ENCODE results near the gene CNTN1.
"Not testable (repeated sequence)": the region's sequence is repeated elsewhere in the genome, so short reads cannot be mapped to it uniquely, and the experiment has no call there.

CNTN1 gene

DNA sequence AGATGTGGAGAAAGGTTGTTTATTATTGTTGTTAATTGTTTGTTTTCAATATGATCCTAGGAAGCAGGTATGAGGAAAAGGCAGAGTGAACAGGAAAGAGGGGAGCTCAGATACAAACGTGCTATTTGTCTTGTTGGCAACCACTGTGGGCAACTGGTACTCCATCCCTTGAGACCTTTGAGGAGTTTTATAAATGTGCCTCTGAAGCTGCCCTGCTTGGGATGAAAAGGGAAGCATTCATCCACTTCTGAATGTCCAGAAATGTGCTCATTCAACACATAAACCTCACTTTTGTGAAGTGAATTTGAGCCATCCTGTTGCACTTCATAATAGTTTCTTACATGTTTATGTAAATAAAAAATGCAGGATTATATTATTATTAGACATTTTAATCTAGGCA is 331.6 kb downstream of the CNTN1 start:
- DNase-seq (ENCODE audit: low read depth in 3 of 3, low spot score in 1 of 3) = no peak

DNA sequence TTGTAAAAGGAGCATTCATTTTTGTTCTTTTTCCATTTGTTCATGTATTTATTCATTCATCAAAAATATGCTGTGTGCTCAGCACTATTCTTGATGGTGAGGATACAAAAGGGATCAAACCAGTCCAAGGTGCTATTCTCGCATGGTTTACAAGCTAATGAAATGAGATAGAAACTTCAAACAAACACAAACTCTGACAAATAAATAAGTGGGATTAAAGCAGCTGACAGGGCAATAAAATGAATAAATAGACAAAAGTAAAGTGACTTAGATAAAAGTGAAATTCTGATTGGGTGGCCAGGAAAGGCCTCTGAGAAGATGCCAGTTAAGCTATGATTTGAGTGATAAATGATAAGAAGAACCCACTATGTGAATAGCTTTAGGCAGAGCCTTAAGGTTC is 333.9 kb downstream of the CNTN1 start:
- no peak for DNase-seq (ENCODE audit: low read depth in 3 of 3, low spot score in 1 of 3)

DNA sequence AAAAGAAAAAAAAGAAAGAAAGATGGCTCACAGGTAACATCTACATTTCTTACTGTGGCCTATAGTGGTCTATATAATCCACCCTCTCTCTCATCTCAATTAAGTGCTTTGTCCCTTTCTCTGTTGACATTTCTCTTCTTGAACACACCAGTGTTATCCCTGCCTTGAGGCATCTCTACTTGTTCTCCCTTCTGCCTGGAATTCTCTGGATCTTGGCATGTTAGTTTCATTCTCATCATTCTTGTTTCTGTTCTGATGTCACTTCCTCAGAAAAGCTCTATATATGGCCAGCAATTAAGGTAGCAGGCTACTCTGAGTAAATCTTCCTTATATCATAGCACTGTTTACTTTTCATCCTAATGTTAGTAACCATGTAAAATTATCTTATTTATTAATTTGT is 340.1 kb downstream of the CNTN1 start:
- no peak for DNase-seq (ENCODE audit: low read depth in 3 of 3, low spot score in 1 of 3)

DNA sequence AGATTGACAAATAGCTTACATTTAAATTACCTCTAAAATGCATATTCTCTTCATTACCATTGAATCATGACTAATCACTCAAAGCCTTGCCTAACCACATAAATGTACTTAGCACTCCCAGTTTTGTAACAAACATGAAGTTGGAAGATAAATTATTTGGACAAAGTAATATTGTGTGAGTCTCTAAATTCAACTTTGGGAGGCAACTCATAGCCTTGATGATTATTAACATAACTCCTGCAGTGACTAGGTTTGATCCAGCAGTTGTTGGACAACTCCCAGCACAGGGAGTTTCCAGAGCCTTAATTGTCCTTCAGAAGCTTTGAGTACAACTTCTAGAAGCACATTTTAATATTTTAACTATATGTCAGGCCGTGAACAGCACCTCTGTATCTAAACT is 342.4 kb downstream of the CNTN1 start:
- DNase-seq (ENCODE audit: low read depth in 3 of 3, low spot score in 1 of 3) = no peak

DNA sequence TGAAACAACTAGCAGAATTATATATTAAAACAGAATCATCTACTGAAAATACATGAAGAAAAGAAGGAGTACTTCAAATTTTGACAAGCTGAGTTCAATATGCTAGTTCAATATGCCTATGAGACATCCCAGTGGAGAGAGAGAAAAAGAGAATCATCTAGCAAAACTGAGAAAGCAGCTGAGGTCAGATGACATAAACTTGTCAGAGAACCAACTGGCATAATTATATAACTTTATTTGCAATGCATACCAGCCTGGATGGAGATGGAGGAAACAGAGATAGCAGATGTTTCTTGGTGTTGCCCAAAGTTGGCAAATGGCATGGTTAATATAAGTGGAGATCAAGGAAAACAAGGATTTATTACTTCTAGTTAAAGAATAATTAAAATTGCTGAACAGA is 347.2 kb downstream of the CNTN1 start:
- no peak for DNase-seq (ENCODE audit: low read depth in 3 of 3, low spot score in 1 of 3)

DNA sequence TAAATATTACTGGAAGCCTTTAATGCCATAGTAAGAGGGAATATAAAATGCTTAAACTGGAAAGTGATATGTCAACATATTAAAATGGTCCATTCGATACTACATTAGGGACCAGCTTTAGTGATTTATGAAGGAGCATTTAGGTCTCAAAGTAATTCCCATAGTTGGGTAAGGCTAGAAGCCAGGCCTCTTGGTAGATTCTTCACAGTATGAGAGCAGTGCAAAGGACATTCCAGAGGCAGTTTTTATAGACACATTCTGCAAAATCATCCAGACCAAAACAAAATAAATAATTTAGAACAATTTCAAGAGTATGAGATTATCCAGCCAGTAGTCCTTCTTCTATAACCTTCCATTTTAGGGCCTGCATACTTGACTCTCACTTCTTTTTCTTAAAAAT is 353.3 kb downstream of the CNTN1 start:
- DNase-seq (ENCODE audit: low read depth in 3 of 3, low spot score in 1 of 3) = no peak

DNA sequence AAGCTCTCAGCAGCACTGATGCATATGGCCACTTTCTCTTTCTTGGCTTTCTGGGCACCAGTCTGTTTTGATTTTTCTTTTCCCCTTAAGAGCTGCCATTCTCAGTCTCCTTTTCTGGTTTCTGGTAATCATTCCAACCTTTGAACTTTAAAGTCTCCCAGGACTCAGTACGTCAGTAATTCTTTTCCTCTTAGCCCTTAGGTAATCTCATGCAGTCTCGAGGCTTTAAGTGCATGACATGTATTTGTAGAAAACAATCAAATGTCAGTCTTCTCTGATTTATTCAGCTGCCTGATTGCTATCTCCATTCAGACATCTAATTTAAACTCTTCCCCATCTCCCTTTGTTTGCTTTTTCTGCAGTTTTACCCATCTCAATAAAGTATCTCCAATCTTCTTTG is 356.8 kb downstream of the CNTN1 start:
- no peak for DNase-seq (ENCODE audit: low read depth in 3 of 3, low spot score in 1 of 3)

DNA sequence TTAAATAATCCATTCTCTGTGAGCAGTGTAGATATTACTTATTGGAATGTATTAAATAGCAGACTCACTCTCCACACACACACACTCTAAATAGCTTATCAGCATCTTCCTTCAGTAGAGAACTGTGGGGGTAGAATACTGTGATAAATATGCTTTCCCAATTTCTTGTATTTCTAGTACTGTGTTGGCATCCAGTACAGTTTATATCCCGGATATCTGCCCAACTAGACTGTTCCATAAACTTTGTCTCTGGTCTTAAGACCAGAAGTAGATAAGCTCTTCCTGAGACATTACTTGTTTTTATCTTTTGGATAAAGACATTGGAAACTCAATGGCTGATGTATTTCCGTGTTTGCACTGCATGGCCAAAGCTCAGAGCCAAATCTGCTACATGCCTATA is 359.7 kb downstream of the CNTN1 start:
- DNase-seq (ENCODE audit: low read depth in 3 of 3, low spot score in 1 of 3) = no peak

DNA sequence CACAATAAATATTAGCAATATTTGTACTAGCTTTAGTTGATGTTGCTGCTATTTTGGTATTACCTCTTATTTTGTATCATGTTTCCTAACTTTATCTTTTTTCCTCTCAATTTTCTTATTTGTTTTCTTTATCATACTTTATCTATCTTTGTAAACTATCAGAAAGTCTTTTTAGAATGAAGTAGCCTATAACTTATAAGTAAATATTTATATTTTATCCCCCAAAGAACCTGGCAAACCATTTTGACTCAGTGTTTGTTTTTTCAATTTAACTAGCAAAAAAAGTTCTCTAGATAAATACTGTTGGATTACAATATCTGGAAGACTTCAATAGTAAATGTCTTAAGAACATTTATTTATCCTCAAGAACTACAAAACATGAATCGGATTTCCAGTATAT is 360.2 kb downstream of the CNTN1 start:
- DNase-seq (ENCODE audit: low read depth in 3 of 3, low spot score in 1 of 3) = no peak

DNA sequence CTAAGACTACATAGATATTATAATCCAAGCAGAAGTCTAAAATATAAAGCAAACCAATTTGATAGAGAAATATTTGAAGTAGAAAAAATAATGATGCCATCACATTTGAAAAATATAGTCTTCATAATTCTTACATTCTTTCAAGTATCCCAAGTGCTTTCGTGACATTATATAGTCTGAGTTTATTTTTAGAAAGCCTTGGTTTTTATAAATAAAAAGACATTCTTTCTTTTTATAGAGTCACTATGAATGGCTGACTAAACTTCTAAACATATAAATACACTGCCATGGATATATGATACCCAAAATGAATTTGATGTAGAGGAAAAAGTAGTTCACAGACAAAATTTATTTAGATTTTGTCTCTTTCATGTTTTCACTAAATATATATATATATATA is 360.8 kb downstream of the CNTN1 start:
- no peak for DNase-seq (ENCODE audit: low read depth in 3 of 3, low spot score in 1 of 3)

DNA sequence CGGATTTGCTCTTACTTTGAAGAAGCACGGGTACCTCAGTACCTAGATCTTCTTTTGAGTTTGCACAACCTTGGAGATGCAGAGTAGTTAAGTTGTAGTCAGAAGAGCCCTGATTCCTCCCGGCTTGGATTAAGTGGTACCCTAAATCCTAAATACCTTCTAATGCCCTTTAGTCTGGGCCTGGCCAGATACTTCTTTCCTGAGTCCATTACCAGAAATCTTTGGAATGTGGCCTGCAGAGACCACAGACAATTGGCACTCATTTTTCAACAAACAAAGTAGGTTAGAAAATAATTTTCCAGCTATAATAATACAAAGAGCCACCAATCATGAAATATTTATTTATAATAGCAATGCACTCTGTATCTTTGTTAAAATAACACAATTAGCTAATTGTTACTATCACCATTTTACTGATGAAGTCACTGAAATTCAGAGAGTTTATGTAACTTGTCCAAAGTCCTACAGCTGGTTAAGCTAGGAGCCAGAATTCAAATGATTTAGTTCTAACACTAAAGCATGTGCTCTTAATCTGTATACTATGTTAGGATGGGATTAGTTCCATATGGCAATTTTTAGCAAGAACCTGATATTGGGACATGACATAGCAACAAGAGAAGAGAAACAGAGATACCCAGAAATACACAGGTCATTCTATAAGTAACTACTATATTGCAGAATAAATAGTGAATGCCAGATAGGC is 363.8 kb downstream of the CNTN1 start:
- no peak for DNase-seq (ENCODE audit: low read depth in 3 of 3, low spot score in 1 of 3)

DNA sequence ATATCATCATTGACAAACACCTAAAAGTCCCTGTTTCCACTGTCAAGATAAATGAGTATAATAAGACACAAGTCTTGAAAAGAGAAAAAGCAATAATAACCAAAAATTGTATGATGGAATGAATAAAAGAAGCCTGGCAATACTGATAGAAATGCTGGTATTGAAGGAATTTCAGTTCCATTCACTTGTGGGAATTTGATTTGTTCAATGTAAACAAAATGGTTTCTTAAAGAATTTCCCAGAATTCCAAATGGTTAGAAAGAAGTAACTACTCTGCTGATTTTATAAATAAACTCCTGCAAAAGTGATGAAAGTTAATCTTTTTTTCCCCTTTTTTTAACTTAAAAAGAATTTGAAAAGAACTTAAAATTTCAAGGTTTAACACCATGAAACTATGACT is 366.0 kb downstream of the CNTN1 start:
- no peak for DNase-seq (ENCODE audit: low read depth in 3 of 3, low spot score in 1 of 3)

DNA sequence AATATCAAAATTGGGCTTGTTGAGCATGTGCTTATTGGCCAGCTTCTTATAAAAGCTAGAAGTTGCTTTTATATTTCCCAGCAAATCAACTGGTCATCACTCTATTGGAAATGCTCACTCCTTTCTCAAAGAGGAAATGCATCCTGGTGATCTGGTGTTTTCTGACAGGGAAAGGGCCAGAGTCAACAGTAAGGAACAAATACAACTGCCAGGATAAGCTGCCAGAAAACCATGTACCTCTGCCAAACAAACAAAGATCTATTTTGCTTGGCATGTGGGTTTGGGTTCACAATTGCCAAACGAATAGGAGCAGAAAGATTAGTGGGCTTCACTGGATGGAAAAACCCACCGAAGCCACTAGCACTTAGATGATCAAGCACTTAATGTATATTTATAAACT is 369.0 kb downstream of the CNTN1 start:
- DNase-seq (ENCODE audit: low read depth in 3 of 3, low spot score in 1 of 3) = no peak

DNA sequence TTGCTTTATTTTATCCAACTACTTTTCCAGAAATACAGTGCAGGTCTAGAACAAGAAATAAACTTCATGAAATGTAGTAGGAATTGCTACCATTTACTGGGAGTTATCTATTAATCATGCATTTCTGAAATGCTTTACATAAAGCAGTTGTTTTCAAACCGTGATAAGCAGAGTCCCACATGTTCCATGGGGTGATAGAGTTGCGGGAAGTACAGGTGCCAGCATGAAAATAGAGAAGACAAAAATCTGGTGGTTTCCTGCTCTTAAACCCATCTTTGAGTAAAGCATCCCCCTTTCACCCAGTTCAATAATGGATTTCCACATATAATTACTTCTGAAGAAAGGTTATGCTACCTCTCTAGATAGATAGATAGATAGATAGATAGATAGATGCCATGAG is 372.2 kb downstream of the CNTN1 start:
- DNase-seq (ENCODE audit: low read depth in 3 of 3, low spot score in 1 of 3) = no peak

DNA sequence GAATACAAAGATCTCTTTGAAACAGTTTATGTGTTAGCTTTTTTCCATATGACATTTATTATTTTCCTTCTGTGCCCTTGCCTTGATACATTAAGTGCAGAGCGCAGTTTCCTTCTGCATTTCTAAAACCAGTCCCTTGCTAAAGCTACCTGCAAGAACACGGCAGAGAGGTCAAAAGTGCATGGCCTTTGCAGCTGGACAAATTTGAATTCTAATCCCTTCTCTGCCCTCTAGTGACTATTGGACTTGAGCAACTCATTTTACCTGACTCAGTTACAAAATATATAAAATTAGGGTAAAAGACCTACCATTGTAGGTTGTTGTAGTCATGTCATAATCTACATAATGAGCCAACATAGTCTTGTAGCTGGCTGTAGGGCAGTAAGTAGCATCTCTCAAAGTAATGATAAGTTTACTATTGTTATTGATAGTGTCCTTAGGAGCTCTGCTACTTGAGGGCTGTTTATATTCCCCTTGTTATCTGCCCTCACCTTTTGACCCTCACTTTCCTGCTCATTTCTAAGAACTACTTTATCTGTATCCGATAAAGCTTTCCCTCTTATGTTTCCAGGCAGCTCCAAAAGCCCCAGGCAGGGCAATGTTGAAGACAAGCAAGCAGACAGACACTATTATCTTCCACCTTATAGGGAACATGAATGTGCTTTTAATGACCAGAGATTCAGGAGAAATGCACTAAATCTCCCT is 375.9 kb downstream of the CNTN1 start:
- no peak for DNase-seq (ENCODE audit: low read depth in 3 of 3, low spot score in 1 of 3)

DNA sequence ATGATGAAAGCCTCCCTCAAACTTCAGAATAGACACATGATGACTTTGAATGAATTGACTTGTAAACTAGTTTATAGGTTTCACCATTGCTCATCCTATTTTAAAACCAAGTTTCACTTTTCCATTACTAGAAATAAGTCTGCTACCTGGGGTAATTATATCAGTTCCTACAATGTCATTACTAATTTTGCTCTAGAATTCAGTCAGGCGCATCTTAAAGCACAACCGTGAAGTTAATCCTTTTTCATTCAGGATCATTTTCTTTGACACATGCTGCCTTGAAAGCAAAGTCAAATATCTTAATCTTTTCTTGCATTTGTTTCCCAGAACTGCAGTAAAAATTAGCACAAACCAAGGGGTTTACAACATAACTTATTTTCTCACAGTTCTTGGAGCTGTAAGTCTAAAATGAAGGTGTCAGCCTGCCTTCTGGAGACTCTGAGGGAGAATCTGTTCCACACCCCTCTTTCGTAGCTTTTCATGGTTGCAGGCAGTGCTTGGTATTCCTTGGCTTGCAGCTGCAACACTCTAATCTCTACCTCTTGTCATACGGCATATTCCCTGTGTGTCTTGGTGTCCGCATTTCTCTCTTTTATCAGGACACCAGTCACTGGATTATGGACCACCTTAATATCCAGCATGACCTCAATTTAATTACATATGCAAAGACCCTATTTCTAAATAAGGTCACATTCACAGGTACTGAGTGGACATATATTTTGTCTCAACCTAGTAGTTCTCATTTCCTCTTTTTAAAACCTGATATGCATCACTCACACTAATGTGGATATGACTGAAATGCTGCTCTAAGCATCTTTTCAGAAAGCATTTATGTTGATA is 381.6 kb downstream of the CNTN1 start:
- no peak for DNase-seq (ENCODE audit: low read depth in 3 of 3, low spot score in 1 of 3)

DNA sequence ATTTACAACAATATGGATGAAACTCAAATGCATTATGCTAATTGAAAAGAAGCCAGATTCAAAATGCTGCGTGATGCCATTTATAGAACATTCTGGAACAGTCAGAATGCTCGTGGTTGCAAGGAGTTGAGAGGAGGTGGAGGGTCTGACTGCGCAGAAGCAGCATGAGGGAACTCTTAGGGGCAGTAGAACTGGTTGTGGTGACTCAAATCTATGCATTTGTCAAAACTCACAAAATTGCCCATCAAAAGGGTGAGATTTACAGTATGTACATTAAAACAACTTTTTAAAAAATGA is 382.2 kb downstream of the CNTN1 start:
- DNase-seq (ENCODE audit: low read depth in 3 of 3, low spot score in 1 of 3) = no peak

DNA sequence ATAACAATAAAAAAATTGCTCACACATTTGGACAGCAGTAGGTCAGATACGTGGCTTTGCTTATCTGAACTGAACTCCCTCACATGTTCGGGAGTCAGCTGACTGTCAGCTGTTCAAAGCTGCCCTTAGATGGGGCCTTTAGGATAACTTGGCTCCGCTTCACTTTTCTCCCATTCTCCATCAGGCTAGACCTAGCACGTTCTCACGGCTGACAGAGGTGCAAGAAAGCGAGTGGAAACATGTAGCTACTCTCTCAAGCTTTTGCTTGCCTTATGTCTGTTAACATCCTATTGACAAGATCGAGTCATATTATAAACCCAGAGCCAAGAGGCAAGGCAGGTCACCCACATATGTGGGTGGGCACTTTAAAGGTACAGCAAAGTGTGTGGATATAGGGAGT is 383.9 kb downstream of the CNTN1 start:
- no peak for DNase-seq (ENCODE audit: low read depth in 3 of 3, low spot score in 1 of 3)

DNA sequence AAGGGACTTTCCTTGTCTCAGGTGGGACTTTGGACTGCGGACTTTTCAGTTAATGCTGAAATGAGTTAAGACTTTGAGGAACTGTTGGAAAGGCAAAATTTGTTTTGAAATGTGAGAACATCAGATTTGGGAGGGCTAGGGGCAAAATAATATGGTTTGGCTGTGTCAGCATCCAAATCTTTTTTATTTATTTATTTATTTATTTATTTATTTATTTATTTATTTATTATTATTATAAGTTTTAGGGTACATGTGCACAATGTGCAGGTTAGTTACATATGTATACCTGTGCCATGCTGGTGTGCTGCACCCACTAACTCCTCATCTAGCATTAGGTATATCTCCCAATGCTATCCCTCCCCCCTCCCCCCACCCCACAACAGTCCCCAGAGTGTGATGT is 389.0 kb downstream of the CNTN1 start:
- not testable (repeated sequence) for DNase-seq (ENCODE audit: low read depth in 3 of 3, low spot score in 1 of 3)

DNA sequence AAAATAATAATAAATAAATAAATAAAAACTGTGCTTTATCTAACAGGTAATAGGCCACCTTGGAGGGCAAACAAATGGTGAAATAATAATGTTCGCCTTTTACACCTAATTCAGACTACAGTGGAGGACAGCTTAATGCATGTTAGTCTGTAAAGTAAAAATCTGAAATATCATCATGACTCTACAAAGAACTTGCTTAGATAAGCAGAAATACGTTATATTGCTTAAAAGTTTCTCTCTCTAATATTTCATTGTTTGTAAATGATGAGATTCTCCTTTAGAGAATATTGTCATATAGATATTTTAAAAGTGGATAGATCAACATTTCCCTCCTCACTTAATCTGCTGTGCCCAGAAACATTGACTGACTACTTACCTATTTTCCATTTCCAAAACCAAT is 397.2 kb downstream of the CNTN1 start:
- DNase-seq (ENCODE audit: low read depth in 3 of 3, low spot score in 1 of 3) = no peak

DNA sequence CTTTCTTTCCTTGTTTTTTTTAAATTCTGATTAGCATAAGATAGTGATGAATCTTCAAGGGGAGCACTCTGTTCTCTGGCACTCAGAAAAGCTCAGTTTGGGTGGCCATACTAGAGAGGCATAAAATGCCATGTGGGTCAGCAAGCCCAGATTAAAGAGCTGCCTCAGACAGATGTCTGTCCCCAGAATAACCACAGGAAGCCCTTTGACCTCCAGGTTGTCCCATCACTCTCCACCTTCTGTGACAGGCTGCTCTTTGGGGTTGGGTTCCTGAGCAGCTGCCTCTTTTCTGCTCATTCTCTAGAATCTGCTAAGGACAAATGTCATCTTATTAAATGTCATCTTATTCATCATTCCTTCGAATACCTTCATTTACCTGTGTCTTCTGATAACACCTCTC is 399.9 kb downstream of the CNTN1 start:
- DNase-seq (ENCODE audit: low read depth in 3 of 3, low spot score in 1 of 3) = no peak

DNA sequence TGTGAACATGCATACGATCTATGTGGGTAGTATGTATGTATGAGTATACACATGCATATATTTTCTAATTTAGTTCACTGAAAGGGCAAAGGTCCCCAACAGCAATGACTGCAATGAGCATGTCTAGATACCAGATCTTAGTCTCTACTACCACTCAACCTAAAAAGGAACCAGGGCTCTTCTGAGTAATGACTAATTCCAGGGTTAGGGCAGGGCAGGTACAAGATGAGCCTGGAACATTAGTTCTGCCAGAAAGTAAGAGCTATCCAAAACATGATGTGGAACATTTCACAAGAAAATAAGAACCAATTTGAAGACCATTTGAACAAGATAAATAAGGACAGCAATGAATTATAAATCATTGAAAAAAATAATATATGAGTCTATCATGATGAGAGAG is 404.6 kb downstream of the CNTN1 start:
- no peak for DNase-seq (ENCODE audit: low read depth in 3 of 3, low spot score in 1 of 3)

Measured in stimulated activated CD4-positive, alpha-beta T cell treated with anti-CD3 and anti-CD28 coated beads, TNF-alpha, amount 100 ng/mL, for 1 hour (primary cell).